ENCODE results near the gene TRAF1.

DNA sequence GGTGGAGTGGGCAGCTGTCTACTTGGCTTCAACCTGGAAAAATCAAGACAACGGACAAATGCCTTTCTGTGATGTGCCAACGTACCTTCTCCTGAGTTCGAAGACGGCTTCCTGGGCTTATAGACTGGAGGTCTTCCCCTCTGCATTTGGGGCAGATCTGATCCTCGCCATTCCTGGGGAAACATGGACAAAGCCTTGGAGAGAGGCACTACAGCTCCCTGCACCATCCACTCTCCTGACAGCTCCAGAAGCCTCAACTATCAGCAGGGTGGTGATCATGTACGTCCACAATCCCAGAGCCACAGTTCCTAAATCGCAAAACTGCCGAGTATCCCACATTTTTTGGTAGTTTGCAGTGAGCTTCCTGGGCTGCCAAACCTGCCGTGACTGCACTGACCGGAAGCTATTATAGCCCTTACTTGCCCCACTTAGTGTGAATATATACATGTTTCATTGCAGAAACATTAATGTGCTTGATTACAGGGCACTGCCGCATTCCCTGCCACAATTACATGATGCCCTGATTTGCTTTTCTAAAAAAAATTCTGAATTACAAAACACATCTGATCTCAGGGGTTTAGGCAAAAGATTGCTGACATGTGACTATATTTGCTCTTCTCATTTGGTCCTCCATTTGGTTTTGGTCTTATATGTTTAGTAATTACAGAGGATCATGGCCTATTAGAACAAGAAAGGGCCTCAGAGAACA, 2.8 kb downstream of the TRAF1 start:
- TF ChIP-seq, protein P1, sequence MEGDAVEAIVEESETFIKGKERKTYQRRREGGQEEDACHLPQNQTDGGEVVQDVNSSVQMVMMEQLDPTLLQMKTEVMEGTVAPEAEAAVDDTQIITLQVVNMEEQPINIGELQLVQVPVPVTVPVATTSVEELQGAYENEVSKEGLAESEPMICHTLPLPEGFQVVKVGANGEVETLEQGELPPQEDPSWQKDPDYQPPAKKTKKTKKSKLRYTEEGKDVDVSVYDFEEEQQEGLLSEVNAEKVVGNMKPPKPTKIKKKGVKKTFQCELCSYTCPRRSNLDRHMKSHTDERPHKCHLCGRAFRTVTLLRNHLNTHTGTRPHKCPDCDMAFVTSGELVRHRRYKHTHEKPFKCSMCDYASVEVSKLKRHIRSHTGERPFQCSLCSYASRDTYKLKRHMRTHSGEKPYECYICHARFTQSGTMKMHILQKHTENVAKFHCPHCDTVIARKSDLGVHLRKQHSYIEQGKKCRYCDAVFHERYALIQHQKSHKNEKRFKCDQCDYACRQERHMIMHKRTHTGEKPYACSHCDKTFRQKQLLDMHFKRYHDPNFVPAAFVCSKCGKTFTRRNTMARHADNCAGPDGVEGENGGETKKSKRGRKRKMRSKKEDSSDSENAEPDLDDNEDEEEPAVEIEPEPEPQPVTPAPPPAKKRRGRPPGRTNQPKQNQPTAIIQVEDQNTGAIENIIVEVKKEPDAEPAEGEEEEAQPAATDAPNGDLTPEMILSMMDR (IDR thresholded peaks at IDR 0.05): no peak
- no peak for TF ChIP-seq POLR2A (IDR thresholded peaks at IDR 0.05)

Measured in Peyer's patch (tissue), 4 donors.